ENCODE measurements around the gene PNPLA7. TPM values are rescaled to one million over a fixed set of nuclear protein-coding genes. Genes with fewer than 3 reads are reported as not detected.
A peak's percentile ranks its signal among the peaks of the same experiment; 100 is the strongest.

PNPLA7 gene
- total and polyA plus RNA-seq, 2 of the 13 experiments (the other 11 are each of a cell fraction or from before 2014, with no cell fraction given): 0.42 to 1.5 TPM

GRCh38 chr9:137445275-137445807 is 104.9 kb downstream of the PNPLA7 start (continued):
- TF ChIP-seq ZNF232 (CRISPR knock-in tag; IDR thresholded peaks at IDR 0.05; ENCODE audit: borderline replicate concordance) (no peak), ZUFSP (CRISPR knock-in tag; IDR thresholded peaks at IDR 0.05; ENCODE audit: borderline replicate concordance) (no peak), ZBTB7A (CRISPR knock-in tag; IDR thresholded peaks at IDR 0.05) (no peak), ZMAT3 (CRISPR knock-in tag; conservative IDR thresholded peaks at IDR 0.05) (no peak), ISL2 (CRISPR knock-in tag; IDR thresholded peaks at IDR 0.05) (no peak), CC2D1A (CRISPR knock-in tag; IDR thresholded peaks at IDR 0.05) (no peak), TRIM22 (IDR thresholded peaks at IDR 0.05) (no peak), NRL (CRISPR knock-in tag; IDR thresholded peaks at IDR 0.05; ENCODE audit: borderline replicate concordance) (0 out of 2 replicates have a peak, but pooled peaks have one; percentile 40), ZHX2 (IDR thresholded peaks at IDR 0.05; ENCODE audit: low read depth) (no peak), ZHX2 (CRISPR knock-in tag; IDR thresholded peaks at IDR 0.05; ENCODE audit: borderline replicate concordance) (no peak), BRCA1 (CRISPR knock-in tag; IDR thresholded peaks at IDR 0.05) (no peak), MATR3 (CRISPR knock-in tag; IDR thresholded peaks at IDR 0.05) (no peak), ZSCAN29 (CRISPR knock-in tag; conservative IDR thresholded peaks at IDR 0.05) (no peak), KLF12 (CRISPR knock-in tag; IDR thresholded peaks at IDR 0.05; ENCODE audit: borderline replicate concordance) (no peak), HOXD1 (CRISPR knock-in tag; IDR thresholded peaks at IDR 0.05) (no peak), PAWR (CRISPR knock-in tag; IDR thresholded peaks at IDR 0.05; ENCODE audit: borderline replicate concordance) (no peak)
- TF ChIP-seq, protein P1, sequence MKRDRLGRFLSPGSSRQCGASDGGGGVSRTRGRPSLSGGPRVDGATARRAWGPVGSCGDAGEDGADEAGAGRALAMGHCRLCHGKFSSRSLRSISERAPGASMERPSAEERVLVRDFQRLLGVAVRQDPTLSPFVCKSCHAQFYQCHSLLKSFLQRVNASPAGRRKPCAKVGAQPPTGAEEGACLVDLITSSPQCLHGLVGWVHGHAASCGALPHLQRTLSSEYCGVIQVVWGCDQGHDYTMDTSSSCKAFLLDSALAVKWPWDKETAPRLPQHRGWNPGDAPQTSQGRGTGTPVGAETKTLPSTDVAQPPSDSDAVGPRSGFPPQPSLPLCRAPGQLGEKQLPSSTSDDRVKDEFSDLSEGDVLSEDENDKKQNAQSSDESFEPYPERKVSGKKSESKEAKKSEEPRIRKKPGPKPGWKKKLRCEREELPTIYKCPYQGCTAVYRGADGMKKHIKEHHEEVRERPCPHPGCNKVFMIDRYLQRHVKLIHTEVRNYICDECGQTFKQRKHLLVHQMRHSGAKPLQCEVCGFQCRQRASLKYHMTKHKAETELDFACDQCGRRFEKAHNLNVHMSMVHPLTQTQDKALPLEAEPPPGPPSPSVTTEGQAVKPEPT (CRISPR knock-in tag; IDR thresholded peaks at IDR 0.05; ENCODE audit: low read depth): no peak
- TF ChIP-seq, protein P2, sequence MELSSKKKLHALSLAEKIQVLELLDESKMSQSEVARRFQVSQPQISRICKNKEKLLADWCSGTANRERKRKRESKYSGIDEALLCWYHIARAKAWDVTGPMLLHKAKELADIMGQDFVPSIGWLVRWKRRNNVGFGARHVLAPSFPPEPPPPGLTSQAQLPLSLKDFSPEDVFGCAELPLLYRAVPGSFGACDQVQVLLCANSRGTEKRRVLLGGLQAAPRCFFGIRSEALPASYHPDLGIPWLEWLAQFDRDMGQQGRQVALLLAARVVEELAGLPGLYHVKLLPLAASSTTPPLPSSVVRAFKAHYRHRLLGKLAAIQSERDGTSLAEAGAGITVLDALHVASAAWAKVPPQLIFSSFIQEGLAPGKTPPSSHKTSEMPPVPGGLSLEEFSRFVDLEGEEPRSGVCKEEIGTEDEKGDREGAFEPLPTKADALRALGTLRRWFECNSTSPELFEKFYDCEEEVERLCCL (CRISPR knock-in tag; IDR thresholded peaks at IDR 0.05; ENCODE audit: borderline replicate concordance): no peak

Data from HepG2 (cell line).